Activated CD8-positive, alpha-beta memory T cell treated with anti-CD3 and anti-CD28 coated beads for 24 hours (primary cell): ENCODE data around the gene PBX4.
A peak's percentile ranks its signal among the peaks of the same experiment; 100 is the strongest.
"Not testable (repeated sequence)": the region's sequence is repeated elsewhere in the genome, so short reads cannot be mapped to it uniquely, and the experiment has no call there.

Experiments used
- DNase-seq: peaks from one replicate; pipeline ENCODE4 v3.0.0-alpha.2; 2020

The PBX4 gene

DNA sequence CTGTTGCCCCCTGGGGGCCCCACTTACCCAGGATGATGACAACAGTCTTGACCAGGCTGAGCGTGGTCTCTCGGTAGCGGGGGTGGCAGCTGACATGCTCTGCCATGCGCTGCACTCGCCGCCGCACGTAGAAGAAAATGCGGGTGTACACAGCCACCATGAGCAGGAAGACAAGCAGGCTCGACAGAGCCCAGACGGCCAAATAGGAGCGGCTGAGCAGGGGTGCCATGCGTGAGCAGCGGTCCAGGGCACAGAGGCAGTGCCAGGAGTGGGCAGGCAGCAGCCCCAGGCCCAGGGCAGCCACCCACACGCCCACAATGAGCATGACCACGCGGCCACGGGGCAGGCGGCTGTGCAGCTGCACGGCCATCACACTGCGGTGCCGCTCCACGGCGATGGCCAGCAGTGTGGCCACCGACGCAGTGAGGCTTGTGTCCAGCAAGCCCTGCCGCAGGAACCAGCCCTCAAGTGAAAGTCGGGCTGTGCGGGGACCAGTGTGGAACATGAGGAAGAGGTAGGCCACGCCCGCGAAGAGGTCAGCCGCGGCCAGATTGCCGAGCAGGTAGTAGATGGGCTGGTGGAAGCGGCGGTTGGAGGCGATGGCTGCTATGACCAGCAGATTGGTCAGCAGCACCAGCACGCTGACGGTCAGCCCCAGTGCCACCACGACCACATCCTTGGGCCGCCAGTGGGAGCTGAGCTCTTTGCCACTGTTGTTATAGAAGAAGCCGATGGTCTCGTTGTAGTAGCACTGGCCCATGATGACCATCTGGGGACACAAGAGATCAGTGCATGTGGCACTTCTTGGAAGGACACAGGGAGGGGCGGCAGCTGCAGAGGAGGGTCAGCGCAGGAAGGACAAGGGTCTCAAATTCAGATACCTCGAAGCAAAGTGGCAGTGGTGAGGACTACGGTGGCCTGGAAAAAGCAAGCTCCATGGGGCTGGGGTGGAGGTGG, 8.3 kb upstream of the PBX4 start:
- DNase-seq, result no peak

DNA sequence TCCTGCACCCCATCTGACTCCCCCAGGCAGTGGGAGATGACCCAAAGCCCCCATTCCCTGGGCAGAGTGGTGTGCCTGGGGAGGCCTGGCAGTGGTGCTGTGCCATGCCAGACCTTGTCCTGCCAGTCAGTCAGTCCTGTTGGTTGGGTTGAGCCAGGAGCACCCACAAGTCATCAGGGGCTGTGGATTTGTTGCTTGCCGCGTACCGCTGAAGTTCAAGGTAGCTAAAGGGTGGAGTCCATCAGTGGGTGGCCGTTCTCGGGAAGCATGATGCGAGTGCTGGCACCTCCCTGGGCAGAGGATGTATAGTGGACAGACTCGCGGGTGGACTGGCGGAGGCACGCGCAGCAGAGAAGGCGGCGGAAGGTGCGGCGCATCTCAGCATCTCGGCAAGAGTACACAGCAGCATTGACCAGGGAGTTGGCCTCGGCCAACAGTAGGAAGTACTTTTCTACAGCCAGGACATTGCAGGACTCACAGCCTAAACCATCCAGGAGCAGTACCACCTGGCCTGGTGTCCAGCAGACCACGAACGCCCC, 5.6 kb upstream of the PBX4 start:
- no peak for DNase-seq

DNA sequence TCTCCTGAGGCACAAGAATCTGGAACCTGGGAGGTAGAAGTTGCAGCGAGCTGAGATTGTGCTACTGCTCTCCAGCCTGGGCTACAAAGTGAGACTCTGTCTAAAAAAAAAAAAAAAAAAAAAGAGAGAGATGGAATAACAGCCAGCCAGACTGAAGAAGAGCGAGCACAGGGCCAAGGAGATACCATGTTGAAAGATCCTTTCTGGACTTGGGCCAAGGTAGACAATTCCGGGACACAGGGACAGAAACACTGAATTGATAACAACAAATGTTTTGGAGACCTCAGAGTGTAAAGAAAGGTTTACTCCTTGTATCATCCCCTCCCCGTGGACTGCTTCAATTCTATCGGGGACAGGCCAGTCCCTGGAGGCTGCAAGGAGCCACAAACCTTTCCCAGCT, 4.9 kb upstream of the PBX4 start:
- DNase-seq, result no peak

DNA sequence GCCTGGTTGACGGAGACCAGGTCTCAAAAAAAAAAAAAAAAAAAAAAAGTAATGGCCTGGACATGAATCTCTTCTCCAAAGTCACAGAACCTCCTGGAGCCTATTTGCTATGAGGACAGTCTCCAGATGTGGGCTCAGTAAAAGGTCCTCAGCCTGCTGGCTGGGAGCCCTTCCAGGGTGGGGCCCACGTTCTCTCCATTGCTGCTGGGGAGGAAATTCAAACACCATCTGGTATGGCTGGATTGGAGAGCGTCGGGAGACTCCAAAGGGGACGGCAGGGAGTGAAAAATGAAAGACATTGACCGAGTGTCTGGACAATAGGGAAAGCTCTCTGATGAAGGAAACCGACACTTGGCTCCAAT, 1.3 kb upstream of the PBX4 start:
- DNase-seq, result no peak

DNA sequence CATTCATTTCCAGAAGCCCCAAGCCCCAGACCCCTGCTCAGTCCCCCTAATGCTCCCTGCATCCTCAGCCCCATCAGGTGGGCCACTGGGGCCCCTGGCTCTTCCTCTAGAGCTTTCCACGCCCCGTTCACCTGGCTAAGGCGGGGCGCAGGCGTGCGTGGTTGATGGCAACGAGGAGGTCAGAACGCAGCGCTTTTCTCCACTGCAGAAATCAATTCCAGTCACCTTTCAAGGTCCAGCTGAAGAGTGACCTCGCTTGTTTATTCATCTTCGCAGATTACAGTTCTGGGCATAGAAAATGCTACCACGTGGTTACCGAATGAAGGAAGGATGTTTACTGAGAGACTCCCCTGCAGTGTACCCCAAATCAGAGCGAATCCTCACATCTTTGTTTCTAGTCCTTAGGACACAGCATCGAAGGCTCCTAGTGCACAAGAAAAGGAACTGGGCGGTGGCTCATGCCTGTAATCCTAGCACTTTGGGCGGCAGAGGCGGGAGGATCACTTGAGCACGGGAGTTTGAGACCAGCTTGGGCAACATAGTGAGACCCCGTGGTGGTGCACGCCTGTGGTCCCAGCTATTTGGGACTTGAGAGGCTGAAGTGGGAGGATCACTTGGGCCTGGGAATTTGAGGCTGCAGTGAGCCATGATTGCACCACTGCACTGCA, 828 bp upstream of the PBX4 start:
- DNase-seq, result no peak

DNA sequence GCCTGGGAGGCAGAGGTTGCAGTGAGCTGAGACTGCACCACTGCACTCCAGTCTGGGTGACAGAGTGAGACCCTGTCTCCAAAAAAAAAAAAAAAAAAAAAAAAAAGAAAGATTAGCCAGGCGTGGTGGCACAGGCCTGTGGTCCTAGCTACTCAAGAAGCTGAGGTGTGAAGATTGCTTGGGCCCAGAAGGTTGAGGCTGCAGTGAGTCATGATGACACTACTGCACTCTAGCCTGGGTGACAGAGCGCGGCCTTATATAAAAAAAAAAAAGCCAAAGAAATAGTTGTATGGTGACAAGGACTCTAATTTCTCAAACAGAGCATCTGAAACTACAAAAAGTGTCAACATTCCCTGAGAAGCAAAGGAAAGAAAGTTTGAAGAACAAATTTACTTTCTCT, 3.4 kb downstream of the PBX4 start:
- no peak for DNase-seq

DNA sequence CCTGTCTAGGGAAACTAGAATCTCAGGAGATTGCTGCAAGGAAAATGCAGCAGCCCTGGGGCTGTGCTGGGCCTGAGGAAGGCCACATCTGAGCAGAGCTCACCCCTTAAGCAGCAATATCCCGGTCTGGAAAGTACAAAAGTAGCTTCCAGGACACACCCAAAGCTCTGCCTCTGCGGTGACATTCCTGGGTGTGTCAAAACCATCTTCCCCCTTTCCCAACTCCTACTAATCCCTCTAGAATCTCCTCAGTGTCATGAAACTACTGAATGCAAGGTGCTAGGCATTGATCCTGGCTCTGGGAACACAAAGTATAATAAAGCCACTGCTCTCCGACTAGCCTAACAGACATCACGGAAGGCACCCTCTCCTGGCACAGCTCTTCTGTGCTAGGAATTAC, 5.0 kb downstream of the PBX4 start:
- DNase-seq, result no peak

DNA sequence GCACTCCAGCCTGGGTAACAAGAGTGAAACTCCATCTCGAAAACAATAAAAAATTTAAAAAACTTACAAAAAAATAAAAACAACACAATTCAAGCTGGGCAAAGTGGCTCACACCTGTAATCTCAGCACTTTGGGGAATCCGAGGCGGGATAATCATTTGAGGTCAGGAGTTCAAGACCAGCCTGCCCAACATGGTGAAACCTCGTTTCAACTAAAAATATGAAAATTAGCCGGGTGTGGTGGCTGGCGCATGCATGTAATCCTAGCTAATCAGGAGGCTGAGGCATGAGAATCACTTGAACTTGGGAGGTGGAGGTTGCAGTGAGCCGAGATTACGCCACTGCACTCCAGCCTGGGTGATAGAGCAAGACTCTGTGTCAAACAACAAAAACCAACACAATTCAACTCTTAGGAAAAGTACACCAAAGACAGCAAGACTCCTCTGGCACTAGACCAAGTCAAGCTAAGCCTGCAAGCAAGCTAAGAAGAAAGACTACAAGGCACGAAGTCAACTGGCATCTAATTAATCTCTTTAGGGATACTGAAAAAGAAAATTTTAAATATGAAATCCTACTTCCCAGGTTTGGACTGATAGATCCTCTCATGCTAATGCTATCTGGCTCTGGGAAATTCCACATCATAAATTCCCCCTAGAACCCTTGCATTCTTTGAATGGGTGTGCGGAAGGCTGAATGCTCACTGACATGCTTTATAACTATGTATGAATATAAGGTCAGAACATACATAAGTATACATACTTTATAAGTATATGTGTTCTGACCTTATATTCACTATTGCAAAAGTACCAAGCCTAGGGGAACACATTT, 7.9 kb downstream of the PBX4 start:
- no peak for DNase-seq

DNA sequence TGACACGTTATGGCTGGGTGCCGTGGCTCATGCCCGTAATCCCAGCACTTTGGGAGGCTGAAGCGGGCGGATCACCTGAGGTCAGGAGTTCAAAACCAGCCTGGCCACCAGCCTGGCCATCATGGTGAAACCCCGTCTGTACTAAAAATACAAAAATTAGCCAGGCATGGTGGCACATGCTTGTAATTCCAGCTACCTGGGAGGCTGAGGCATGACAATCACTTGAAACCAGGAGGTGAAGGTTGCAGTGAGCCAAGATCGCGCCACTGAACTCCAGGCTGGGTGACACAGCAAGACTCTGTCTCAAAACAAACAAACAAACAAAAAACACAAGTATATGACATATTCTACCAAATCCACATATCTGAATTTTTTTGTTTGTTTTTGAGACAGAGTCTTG, 11.8 kb downstream of the PBX4 start:
- DNase-seq, result not testable (repeated sequence)

DNA sequence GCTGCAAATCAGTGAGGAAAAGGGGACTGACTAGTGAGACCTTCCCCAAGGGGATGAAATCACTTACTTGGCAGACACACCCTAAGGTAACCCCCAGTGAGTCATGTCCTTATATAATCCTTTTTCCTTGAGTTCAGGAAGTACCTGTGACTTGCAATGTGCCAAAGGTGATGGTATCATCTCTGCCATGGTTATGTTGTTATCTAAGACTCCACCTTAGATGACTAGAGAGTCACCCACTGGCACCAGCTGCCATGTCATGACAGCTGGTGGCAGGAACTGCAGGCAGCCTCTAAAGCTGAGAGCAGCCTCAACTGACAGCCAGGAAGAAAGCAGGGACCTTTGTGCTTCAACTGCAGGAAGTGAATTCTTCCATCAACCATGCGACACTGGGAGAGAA, 12.5 kb downstream of the PBX4 start:
- no peak for DNase-seq

DNA sequence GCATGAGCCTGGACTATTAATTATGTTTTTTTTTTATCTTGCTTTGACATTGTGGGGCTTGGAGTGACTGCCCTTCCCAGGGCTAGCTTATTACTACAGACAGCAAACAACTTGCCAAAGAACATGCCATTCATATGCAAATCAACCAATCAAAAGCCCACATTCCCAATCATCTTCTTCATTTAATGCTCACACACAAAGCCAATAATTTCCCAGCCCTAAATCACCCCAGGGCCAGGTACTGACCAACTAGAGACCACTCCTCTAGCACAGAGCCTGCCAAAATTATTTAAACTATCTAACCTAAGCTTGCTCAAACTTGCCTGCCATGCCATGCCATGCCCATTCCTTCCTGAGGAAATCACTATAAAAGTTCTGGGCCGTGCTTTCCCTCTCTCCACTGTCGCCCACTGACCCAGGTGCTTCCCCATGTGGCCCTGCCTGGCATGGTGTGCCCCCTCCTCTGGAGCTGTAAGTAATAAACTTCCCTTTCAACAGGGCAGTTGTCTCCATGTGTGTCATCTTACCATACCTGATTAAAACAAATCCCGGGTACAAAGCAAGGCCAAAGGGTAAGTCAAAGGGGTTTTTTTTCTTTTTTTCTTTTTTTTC, 15.7 kb downstream of the PBX4 start:
- DNase-seq, result no peak

DNA sequence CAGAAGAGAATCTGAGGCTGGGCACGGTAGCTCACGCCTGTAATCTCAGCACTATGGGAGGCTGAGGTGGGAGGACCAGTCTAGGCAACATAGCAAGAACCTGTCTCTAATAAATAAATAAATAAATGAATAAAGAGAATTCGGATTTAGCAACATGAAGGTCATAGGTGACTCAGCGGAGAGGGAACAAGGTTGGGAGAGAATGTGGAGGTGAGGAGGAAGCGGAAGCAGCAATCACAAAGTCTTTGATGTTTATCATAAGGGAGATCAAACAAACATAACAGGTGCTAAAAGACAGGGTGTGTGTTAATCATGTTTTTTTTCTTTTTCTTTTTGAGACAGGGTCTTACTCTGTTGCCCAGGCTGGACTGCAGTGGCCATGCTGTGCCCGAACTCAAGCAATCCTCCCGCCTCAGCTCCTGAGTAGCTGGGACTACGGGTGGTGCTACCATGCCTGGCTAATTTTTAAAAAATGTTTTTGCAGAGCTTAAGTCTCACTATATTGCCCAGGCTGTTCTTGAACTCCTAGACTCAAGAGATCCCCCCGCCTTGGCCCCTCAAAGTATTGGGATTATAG, 16.3 kb downstream of the PBX4 start:
- DNase-seq, result no peak

DNA sequence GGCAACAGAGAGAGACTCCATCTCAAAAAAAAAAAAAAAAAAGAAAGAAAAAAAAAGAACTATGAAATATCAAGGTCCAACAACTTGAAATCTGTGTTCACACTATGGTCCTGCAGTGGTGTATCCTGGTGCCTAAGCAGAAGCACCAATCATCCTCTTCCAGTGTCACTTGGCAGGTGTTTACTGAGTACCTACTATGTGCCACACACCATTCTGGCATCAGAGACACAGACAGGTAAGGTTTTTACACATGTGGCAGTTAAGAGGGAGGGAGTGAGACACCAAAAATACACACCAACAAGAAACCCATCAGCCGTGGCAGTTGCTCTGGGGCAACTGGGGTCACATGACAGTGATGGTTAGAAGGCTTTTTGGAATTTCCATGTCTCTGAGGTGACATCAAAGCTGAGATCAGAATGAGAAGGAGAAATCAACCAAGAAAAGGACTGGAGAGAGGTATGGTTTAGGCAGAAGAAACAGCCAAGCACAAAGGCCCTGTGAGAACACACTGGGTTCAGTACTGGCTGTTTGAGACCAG, 17.6 kb downstream of the PBX4 start:
- DNase-seq, result no peak

DNA sequence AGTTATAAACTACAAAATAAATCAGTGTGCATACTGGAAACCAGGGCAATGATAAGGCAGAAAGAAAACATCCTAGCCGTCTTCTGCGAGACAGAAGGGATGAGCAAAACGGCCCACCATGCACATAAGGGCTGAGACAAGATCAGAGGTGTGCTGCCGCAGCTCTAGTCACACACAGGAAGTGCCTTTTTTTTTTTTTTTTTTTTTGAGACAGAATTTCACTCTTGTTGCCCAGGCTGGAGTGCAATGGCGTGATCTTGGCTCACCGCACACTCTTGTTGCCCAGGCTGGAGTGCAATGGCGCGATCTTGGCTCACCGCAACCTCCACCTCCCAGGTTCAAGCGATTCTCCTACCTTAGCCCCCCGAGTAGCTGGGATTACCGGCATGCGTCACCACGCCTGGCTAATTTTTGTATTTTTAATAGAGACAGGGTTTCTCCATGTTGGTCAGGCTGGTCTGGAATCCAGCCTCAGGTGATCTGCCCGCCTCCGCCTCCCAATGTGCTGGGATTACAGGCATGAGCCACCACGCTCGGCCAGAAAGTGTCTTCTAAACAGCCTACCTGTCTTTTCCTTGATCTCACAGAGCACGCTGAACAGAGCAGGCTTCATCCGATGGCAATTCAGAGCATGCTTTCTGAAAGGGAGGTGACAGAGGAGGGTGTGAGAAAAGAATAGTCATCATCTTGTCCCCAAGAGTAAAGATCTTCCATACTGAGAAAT, 19.6 kb downstream of the PBX4 start:
- DNase-seq, result peak; percentile 86

DNA sequence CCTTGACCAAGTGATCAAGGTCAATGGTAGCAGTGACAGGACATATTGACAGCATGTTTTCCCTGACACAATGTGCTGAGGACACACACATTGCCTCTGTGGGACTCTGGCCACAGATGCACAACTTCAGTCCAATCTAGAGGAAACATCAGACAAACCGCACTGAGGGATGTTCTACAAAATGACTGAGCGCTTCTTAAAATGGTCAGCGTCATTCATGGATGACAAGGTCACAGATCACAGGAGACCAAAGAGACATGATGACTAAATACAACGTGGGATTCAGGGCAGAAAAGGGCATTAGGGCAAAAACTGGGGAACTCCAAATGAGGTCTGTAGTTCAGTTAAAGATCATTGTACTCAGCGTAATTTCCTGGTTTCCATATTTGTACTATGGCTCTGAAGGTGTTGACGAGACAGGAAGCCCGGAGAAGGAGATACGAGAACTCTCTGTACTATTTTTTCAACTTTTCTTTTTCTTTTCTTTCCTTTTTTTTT, 20.6 kb downstream of the PBX4 start:
- no peak for DNase-seq

DNA sequence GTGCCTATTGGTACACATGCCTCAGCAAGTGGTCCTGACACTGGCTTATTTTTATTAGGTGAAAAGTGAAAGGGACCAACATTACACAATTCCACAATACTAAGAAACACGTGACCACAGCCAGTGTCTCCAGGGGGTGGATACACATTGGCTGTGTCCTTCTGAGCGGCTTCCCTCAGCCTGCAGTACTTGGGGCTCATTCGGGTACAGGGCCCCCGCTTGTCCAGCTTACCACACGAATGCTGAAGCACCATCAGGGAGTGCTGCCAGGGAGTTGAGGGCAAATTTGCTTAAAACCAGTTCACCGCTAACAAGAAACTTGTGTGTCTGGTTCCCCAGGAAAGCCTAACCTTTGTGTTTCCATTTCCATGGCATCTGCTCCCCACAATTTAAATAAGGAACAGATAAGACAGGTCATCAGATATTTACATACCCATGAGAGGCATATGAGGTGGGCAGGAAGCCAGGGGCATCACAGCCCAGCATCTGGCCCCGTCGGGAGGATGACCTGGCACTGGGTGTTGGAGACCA, 23.3 kb downstream of the PBX4 start:
- DNase-seq, result no peak

DNA sequence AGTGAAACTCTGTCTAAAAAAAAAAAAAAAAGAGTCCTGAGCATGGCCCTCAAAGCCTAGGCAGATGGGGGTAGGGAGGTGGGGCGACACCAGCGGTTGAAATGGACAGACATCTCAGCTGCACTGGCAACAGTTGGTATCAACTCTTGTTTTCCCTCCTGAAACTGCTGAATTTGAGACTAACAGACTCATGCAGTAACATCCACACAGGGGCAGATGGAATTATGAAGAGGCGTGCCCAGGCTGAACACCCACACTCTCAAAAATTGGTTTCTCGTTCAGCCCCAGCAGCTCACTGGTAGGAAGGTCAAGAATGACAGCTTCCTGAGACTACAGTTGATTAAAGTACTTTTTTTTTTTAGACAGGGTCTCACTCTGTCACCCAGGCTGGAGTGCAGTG, 24.1 kb downstream of the PBX4 start:
- DNase-seq, result no peak

DNA sequence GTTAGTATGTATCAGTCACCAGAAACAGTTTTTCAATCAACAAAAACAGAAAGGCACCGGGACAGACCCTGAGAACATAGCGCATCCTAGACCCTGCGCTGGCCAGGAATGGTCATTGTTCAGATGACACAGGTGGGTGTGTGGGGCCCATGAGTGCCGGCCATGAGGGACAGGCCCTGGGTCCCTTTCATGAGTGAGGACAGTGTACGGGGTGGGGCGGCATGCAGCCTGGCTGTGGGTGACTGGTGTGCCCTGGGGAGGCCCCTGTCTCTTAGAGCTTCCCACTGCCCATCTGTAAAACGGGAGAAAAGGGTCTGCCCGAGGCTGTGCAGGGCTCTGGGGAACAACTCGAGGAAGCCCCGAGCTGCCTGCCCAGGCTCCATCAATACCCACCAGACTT, 25.8 kb downstream of the PBX4 start:
- no peak for DNase-seq

DNA sequence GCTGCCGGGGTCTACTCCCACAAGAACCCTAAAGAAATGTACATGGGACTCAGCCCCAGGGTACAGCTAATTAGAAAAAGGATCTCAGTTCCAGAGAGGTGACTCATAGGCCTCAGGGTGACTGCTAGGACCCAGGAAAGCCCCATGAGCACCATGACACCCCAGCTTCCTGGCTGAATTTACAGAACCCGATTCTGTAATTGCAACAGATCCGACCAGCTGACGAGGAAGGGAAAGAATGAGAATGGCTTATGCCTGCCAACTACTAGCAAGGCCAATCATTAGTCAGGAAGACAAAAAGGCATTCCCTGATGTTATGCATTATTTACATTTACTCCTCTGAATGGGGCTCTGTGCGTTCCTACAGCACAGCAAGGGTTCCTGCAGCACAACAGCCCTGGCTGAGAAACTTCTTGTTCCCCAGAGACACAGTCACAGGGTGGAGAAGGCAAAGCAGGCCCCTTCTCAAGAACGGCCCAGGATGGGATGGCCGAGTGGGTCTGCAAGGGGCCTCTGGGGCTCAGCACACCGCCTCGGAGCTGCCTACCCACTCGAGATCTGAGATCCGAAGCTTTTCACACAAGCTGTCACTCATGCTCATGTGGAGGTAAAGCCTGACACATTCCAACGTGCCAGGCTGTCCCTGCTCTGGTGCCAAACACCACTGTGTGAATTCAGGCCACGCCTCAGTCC, 27.2 kb downstream of the PBX4 start:
- peak; percentile 75 for DNase-seq

DNA sequence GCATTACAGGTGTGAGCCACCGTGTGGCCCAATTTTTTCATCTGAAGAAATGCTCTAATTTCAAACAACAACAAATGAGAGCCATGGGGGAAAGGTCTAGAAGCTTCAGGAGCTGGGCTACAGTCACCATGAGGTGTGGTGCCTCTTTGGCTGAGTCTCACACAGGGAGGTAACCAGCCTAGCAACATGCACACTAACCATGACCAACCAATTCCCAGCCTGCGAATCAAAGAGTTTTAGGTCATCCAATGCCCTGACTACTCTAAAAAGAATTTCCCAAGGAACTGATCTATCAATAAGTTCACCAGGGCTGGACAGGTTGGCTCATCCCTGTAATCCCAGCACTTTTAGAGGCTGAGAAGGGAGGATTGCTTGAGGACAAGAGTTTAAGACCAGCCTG, 29.9 kb downstream of the PBX4 start:
- no peak for DNase-seq
